GM23248 (cell line): ENCODE measurements around the gene RENBP.

Source experiments
- EZH2 ChIP-seq: fragments of 200-600 bp; sonication (generic); IDR thresholded peaks from 2 replicates; pipeline ENCODE4 v1.6.1; 2018; ENCODE audit warnings: antibody characterized with exemption, mild to moderate bottlenecking; ENCODE audit not compliant: insufficient read depth, poor library complexity, severe bottlenecking
- EZH2phosphoT487 ChIP-seq: fragments of 200-600 bp; sonication (generic); IDR thresholded peaks from 2 replicates; pipeline ENCODE4 v1.6.1; 2018; ENCODE audit warnings: antibody characterized with exemption, moderate library complexity, mild to moderate bottlenecking, low read depth; ENCODE audit not compliant: insufficient read depth

DNA sequence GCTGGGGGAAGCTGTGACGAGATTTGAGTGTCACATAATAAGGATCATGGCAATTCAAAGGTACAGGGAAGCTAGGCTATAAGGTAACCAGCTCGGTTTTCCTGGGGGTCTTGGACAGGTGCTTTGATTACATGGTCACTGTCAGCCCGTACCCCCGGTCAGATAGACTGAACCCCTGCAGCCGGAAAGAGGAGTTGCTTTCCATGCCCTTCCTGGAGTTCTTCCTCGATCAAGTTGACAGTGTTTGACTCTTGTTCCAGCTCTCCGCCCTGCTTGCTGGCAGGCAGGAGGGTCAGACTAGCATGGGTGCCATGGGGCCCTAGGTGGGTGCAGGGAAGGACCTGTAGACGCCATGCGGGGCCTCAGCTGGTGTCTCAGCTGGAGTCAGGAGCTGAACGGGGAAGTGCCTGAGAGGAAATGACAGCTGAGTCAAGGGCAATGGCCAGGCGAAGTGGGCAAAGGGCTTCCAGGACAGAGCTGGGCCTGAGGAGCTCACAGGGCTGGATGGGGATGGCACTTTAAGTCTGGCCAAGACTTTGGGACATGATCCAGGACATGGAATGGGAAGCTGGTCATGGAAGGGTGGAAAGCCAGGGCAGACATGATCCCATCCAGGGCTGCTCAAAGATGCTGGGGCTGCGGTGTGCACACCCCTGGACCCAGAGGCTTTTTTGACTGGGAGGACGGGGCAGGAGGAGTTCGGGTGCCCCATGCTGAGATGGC lies 29.7 kb upstream of the RENBP start:
- no peak for TF ChIP-seq EZH2phosphoT487
- TF ChIP-seq EZH2, result no peak
